ENCODE measurements around the gene ISLR.

Gene ISLR

GRCh38 chr15:74199297-74199652, 25.8 kb downstream of the ISLR start:
- Histone ChIP-seq H3K4me1 (ENCODE audit: control insufficient read depth in 1 of 2, insufficient read depth in 1 of 2, low read depth in 1 of 2, low read length in 1 of 2) (no peaks in the 10 kb centered on the region), H3K27ac (no peak overlapping the region), H3K4me3 (ENCODE audit: low read depth in 1 of 2, low read length in 1 of 2) (no peak overlapping the region), H3K9me3 (no peaks in the 10 kb centered on the region), H3K36me3 (no peaks in the 10 kb centered on the region), H3K27me3 (peaks cover 21% of the 10 kb centered on the region)
- TF ChIP-seq CTCF (IDR thresholded peaks at IDR 0.05): no peak

GRCh38 chr15:74200412-74200815, 26.9 kb downstream of the ISLR start:
- Histone ChIP-seq H3K4me3 (ENCODE audit: low read depth in 1 of 2, low read length in 1 of 2) (no peak overlapping the region), H3K27ac (no peak overlapping the region), H3K27me3 (peaks cover 22% of the 10 kb centered on the region), H3K4me1 (ENCODE audit: control insufficient read depth in 1 of 2, insufficient read depth in 1 of 2, low read depth in 1 of 2, low read length in 1 of 2) (no peaks in the 10 kb centered on the region), H3K36me3 (no peaks in the 10 kb centered on the region), H3K9me3 (no peaks in the 10 kb centered on the region)
- no peak for TF ChIP-seq CTCF (IDR thresholded peaks at IDR 0.05)

GRCh38 chr15:74200871-74201419, 27.4 kb downstream of the ISLR start:
- no peaks in the 10 kb centered on the region for H3K9me3 ChIP-seq
- H3K27ac ChIP-seq: no peak overlapping the region
- no peaks in the 10 kb centered on the region for H3K36me3 ChIP-seq
- no peak overlapping the region for H3K4me3 ChIP-seq (ENCODE audit: low read depth in 1 of 2, low read length in 1 of 2)
- peaks cover 22% of the 10 kb centered on the region for H3K27me3 ChIP-seq
- no peaks in the 10 kb centered on the region for H3K4me1 ChIP-seq (ENCODE audit: control insufficient read depth in 1 of 2, insufficient read depth in 1 of 2, low read depth in 1 of 2, low read length in 1 of 2)
- TF ChIP-seq CTCF (IDR thresholded peaks at IDR 0.05): no peak

- no peak overlapping the region for H3K27ac ChIP-seq
- TF ChIP-seq CTCF (IDR thresholded peaks at IDR 0.05): no peak
Measured at GRCh38 chr15:74201710-74202420, 28.4 kb downstream of the ISLR start.

GRCh38 chr15:74202452-74203401, 29.2 kb downstream of the ISLR start, which contains the start of gene STRA6:
STRA6 (minus strand) TSS chr15:74202787; CDS start chr15:74202267, 520 bp downstream.
- H3K4me3 ChIP-seq (ENCODE audit: low read depth in 1 of 2, low read length in 1 of 2): no peak within 1 kb of the TSS
- no peaks in the 10 kb centered on the region for H3K36me3 ChIP-seq
- no peaks in the 10 kb centered on the region for H3K9me3 ChIP-seq
- H3K27ac ChIP-seq: no peak within 1 kb of the TSS
- no peaks in the 10 kb centered on the region for H3K4me1 ChIP-seq (ENCODE audit: control insufficient read depth in 1 of 2, insufficient read depth in 1 of 2, low read depth in 1 of 2, low read length in 1 of 2)
- H3K27me3 ChIP-seq: peaks cover 24% of the 10 kb centered on the region
- TF ChIP-seq CTCF (IDR thresholded peaks at IDR 0.05): no peak

More at GRCh38 chr15:74201710-74202420, 28.4 kb downstream of the ISLR start:
- Histone ChIP-seq H3K9me3 (no peaks in the 10 kb centered on the region), H3K4me3 (ENCODE audit: low read depth in 1 of 2, low read length in 1 of 2) (no peak overlapping the region), H3K4me1 (ENCODE audit: control insufficient read depth in 1 of 2, insufficient read depth in 1 of 2, low read depth in 1 of 2, low read length in 1 of 2) (no peaks in the 10 kb centered on the region), H3K36me3 (no peaks in the 10 kb centered on the region), H3K27me3 (peaks cover 22% of the 10 kb centered on the region)
